Left hindlimb (tissue), 1 donor: ENCODE data around the gene KLHDC4.

Experiments used
- DNase-seq: peaks from one replicate; pipeline ENCODE4 v3.0.0-alpha.2; 2018

KLHDC4 gene

DNA sequence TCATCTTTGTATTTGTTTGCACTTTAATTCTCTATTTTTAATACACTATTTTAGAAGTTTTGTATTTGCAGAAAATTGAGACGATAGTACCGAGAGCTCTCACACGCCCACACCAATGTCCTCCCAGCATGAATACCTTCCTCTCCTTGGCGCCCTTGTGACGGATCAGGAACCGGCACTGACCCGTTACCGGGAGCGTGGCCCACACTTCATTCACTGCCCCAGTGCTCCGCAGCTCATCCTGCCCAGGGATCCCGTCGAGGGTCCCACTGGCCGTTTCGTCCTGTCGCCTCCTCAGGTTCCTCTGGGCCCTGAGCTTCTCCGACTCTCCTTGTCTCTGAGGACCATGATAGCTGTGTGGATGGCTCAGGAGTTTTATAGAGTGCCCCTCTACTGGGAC lies 50.6 kb downstream of the KLHDC4 start:
- DNase-seq, result no peak

DNA sequence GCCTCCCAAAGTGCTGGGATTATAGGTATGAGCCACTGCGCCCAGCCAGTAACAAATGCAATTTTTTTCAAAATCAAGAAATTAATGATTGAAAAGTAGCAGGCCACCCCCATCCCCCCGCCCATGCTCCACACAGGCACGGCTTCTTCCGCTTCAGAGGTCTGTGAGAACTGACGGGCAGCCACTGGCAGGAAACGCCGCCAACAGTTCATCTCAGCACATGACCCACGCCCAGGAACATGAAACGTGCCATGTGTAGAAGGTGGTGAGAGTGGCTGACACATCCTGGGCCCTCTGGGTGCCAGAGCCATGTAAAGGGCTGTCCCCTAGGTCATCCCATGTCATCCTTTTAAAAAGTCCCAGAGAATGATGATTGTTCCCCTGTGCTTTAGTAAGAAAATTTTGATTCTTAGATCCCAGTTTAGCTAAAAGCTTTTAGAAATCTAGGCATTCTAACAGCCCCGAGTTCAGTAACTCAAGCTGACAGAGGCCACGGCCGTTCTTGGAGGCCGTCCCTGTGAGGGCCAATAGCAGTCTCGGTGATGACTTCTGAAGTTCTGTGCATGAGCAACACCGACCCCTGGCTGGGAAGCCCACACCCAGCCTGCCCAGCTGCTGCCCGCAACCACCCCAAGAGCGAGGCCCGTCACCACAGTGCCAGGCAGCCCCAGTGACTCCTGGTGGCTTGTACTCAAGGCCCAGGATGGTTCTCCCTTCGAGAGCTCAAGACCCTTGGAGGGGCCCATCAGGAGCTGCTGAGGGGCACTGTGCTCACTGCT lies 52.1 kb downstream of the KLHDC4 start:
- no peak for DNase-seq

DNA sequence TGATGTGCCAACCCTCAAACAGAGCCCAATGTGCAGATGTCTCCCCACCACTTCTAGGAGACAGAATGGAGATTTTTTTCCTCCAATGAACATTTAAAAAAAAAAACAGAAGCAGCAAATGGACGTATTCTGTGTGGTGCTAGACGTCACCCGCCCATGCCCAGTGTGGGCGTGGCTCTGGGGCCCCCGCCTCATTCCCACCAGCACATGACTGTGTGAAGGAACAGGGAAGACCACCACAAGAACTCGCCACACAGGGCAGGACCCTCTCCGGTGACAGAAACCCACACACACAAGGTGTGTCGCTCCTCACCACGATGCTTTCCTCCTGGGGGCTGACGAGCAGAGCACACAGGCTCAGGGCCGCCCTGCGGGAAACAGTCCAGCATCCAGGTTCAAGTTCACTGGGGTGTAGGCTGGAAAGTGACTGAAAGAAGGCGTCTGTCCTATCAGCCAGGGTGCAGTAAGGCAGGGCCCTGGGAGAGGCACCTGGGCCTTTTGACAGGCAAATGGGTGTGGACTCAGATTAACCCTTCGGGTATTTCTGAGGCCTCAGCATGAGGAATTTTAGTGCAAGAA lies 53.5 kb downstream of the KLHDC4 start:
- no peak for DNase-seq

DNA sequence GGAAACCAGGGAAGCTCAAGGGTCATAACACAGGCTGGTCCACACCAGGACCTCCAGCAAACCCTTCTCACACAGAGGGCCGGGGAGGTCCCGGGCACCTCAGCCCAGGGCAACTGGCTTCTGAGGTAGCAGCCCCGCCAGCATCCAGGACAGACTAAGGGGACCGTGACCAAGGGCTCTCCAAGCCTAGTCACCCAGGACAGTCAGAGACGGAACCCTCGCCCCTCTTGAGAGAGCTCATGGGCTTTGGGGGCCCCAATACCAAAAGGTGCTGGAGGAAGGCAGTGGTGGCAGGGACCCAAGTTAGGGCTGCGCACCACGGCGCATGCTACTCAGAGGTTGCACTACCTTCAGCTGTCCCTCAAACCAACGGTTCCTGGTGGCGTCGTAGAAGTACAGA lies 54.9 kb downstream of the KLHDC4 start:
- DNase-seq, result no peak

GRCh38 chr16:87709677-87710076 lies 56.1 kb downstream of the KLHDC4 start:
- no peak for DNase-seq

DNA sequence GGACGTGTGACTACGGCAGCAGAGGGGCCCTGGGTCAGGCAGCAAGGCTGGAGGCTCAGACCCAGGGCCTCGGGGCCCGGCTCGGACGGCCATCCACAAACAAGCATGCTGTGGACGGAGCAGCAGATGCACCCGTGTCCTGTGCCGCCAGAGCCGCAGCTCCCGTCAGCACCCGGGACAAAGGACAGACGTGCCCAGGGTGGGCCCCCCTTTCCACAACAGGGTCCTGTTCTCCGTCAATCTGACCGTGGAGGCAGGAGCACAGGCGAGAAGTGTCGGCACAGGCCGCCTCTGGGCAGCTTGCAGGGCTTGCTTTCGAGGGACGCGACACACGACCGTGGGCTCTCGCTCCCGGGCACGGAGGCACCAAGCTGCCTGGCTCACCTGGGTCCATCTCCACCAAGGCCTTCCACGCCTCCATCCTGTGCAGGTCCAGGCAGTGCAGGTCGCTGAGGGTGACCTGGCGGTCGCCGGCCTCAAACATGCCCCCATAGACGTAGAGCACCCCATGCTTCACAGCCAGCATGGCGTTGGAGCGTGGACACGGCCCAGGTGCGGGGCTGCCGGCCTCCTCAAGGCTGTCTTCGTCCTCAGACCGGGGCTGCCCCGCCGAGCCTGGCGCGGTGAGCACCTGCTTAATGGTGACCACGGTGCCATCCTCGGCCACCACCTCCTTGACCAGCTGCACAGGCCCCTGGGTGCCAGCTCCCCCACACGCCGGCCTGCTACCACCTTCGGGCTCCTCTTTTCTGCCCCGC lies 56.7 kb downstream of the KLHDC4 start:
- DNase-seq, result no peak

DNA sequence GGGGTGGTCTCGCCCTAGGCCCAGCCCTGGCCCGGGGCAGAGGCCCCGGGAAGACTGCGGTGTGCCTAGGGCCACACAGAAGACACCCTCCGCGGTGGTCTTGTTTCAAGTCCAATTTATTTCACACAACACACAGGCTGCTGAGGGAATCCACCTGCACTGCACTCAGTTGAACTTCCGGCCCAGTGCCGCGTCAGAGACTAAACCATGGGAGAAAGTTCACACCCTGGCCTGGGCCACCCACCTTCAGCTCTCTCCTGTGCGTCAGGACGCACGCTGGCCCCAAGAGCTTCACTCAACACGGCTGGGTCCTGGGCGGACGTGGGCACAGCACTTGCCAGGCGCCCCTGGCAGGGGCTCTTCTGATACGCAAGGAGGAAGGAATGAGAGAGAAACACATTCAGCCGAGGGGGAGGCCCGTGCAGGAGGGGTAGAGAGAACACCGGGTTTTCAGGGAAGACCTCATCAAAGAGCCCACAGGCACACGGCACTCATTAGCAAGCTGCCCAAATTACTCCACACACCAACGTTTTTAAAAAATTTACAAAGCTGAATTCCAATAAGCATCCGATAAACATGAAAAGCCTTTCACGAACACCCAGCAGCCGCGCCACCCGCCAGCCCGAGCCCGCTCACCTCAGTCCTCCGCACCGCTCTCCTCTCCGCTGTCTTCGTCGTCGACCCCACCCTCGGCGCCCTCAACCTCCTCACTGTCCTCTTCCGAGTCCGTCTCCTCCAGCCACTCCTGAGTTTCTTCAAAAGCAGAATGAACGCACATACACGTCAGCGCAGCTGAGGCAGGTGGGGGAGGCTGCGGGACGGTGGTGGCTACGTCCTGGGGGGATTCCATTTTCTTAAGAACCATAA lies 57.8 kb downstream of the KLHDC4 start:
- DNase-seq, result no peak

- DNase-seq, result no peak
Observed at GRCh38 chr16:87707097-87707496, 58.7 kb downstream of the KLHDC4 start.

DNA sequence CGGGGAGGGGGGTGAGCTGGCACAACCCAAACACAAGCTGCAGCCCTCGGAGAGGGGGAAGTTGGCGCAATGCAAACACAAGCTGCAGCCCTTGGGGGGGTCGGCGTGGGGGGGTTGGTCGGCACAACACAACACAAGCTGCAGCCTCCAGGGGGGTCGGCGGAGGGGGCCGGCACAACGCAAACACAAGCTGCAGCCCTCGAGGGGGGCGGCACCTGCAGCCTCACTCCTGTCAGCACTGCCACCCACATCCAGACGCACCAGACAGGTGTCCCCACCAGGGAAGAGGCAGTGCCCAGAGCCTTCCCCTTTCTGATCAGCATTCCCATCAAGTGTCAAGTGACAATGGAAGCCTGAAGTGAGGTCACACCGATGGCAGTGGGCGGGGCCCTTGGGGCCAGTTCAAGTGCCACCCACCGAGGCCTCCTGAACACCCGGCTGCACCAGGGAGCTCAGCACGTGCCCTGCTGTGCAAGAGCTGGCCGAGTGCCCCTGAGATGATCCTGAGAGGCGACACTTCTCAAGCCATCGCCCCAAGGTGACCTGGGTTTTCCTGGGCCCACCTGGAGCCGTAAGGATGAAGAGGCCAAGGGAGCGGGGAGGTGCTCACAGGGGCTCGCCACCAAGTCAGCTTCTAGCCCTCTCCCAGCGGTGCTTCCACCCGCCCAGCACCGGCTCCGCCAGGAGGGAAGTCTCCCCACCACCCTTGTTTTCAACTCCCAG lies 59.3 kb downstream of the KLHDC4 start:
- DNase-seq, result peak; percentile 27

- peak; percentile 22 for DNase-seq
Observed at GRCh38 chr16:87705771-87706277, 60.0 kb downstream of the KLHDC4 start.

GRCh38 chr16:87704754-87705353 lies 60.9 kb downstream of the KLHDC4 start:
- DNase-seq, result no peak

DNA sequence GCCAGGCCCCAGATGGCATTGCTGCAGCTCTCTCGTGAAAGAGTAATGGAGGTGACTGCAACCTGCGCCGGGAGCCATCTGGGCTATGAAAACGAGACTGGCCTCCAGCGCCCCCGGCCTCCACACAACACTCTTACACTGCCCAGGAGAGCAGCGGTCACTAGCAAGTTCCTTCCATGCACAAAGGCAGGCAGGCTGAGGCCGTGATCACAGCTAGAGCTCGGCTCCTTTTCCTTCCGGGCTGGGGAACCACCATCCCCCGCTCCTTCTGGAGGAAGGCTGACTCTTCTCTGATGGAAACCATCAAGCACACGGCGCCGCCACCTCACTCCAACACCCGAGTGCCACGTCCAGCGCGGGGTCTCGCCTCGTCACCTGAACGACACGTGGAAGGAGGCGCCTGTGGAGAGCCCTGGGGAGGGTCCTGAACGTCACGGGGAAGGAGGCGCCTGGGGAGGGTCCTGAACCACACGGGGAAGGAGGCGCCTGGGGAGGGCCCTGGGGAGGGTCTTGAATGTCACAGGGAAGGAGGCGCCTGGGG lies 61.9 kb downstream of the KLHDC4 start:
- no peak for DNase-seq

DNA sequence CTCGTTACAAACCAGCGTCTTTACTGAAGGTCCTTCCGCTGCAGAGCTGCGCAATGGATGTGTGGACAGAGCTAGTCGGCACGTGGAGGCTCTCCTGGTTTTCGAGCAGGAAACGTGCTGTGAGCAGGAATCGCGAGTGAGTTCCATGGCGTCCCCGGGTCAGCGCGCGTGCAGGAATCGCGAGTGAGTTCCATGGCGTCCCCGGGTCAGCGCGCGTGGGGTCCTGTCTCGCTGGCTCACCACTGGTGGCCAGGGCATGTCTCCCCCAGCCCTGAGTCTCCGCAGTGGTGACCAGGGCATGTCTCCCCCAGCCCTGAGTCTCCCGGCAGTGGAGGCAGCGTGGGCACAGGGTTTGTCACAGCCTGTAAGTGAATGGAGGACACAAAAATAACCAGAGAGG lies 62.7 kb downstream of the KLHDC4 start:
- no peak for DNase-seq

- DNase-seq, result peak; percentile 58
Observed at GRCh38 chr16:87702325-87702811, 63.4 kb downstream of the KLHDC4 start.

GRCh38 chr16:87701505-87701921 lies 64.3 kb downstream of the KLHDC4 start:
- DNase-seq, result no peak

DNA sequence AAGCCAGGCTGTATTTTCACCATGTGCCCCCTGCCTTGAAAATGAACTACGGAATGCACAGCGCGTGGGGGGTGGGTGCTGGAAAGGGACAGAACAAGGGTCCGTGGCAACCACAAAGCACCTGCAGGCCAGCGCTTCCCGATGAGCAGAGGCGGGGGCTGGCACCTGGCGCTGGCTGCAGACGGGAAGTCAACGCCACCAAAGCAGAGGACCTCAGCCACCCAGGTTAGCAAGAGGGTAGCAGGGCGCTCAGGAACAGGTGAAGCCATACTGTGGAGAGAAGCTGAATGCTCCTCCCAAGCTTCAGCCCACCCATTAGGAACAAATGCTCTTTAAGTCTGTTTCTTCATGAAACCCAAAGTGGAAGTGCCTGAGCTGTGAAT lies 64.7 kb downstream of the KLHDC4 start:
- no peak for DNase-seq

- no peak for DNase-seq
Observed at GRCh38 chr16:87700406-87701077, 65.2 kb downstream of the KLHDC4 start.

DNA sequence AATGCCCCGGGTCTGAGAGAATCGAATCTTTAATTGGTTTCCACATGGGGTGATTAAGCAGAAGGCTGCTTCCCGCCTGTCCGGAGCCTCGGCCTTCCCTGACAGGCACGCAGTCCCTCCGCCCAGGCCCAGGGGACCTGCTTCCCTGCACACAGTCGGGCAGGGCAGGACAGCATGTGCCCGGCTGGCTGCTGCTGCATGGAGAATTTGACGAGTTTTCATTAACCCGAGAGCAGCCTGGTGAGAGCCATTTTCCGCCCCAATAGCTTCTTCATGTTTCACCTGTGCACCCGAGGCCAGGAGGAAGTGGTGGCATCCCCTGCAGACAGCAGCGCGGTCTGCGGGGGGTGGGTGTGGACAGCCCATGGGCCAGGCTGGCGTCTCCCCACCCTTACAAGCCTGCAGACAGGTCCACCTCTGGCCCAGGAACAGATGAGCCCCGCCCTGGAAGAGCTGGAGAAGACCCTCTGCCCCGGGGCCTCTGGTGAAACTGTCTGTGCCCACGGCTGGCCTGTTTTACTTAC lies 67.0 kb downstream of the KLHDC4 start:
- DNase-seq, result no peak

GRCh38 chr16:87698241-87698640 lies 67.5 kb downstream of the KLHDC4 start:
- DNase-seq, result no peak

- no peak for DNase-seq
Observed at GRCh38 chr16:87697792-87698191, 68.0 kb downstream of the KLHDC4 start.
